Measurements from ENCODE around the gene DCHS2. TPM values are rescaled to one million over a fixed set of nuclear protein-coding genes. Genes with fewer than 3 reads are reported as not detected.

Gene DCHS2
- total RNA-seq, 2 donors from 2014 or later, result 1.2 to 1.5 TPM

- no peak for TF ChIP-seq CTCF (IDR thresholded peaks at IDR 0.05)
- Histone ChIP-seq H3K4me1 (no peaks in the 10 kb centered on the region), H3K36me3 (no peaks in the 10 kb centered on the region), H3K27ac (no peak overlapping the region), H3K4me3 (no peak overlapping the region), H3K9ac (ENCODE audit: low read depth in 2 of 2, low read length in 2 of 2) (no peak overlapping the region), H3K9me3 (no peaks in the 10 kb centered on the region), H3K27me3 (no peaks in the 10 kb centered on the region)
- intact Hi-C loops (cut with DNase I), result no loop called here
- DNase-seq, result no peak
Measured at GRCh38 chr4:154471526-154472331, 19.9 kb downstream of the DCHS2 start.

DNA sequence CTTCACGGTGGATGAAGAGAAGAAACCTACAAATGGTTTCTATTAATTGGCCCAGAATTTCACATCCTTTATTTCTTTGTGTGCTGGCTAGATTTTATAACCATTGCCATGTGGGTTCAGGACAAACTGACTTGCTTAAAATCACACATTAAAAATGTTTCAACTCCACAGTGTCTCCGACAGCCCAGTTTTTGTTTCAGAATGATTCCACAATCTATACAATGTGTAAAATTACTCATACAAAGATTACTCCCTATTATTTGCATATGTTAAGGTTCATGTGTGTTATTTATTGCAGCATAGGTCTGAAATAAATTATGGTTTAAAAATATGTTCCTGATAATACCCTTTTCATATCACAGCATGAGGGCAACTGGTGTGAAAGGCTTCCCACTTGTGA is 20.6 kb downstream of the DCHS2 start:
- no peak overlapping the region for H3K4me3 ChIP-seq
- no peak for DNase-seq
- H3K27ac ChIP-seq, result no peak overlapping the region
- H3K36me3 ChIP-seq, result no peaks in the 10 kb centered on the region
- no peak overlapping the region for H3K9ac ChIP-seq (ENCODE audit: low read depth in 2 of 2, low read length in 2 of 2)
- no peaks in the 10 kb centered on the region for H3K27me3 ChIP-seq
- no peaks in the 10 kb centered on the region for H3K9me3 ChIP-seq
- no peaks in the 10 kb centered on the region for H3K4me1 ChIP-seq
- intact Hi-C loops (cut with DNase I), result no loop called here
- no peak for TF ChIP-seq CTCF (IDR thresholded peaks at IDR 0.05)

- H3K4me3 ChIP-seq, result no peak overlapping the region
- no peak for DNase-seq
- H3K9me3 ChIP-seq, result no peaks in the 10 kb centered on the region
- H3K4me1 ChIP-seq, result no peaks in the 10 kb centered on the region
- no peak overlapping the region for H3K9ac ChIP-seq (ENCODE audit: low read depth in 2 of 2, low read length in 2 of 2)
- no peak for TF ChIP-seq CTCF (IDR thresholded peaks at IDR 0.05)
- no peak overlapping the region for H3K27ac ChIP-seq
- intact Hi-C loops (cut with DNase I), result no loop called here
- H3K36me3 ChIP-seq, result no peaks in the 10 kb centered on the region
- no peaks in the 10 kb centered on the region for H3K27me3 ChIP-seq
Measured at GRCh38 chr4:154467886-154468285, 23.7 kb downstream of the DCHS2 start.

DNA sequence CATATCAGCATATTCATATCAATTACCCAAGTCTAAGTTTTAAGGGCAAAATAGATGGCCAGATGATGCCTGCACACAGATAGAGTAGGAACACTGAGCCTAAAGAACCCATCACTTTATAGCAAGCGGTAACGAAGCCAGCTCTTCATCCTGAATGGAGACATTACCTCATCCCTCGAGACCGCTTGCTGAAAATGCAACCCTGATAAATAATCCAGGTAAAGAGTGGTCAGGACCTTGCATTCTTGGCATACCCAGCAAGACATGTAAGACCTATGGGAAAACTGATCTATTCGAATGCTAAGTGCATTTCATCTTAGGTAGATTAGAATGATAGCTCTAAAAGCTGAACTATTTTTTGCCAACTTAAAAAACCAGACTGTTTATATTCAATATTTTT is 25.3 kb downstream of the DCHS2 start:
- no peak overlapping the region for H3K9ac ChIP-seq (ENCODE audit: low read depth in 2 of 2, low read length in 2 of 2)
- no peaks in the 10 kb centered on the region for H3K27me3 ChIP-seq
- intact Hi-C loops (cut with DNase I), result no loop called here
- no peak for DNase-seq
- H3K27ac ChIP-seq, result no peak overlapping the region
- H3K4me1 ChIP-seq, result no peaks in the 10 kb centered on the region
- H3K4me3 ChIP-seq, result no peak overlapping the region
- no peaks in the 10 kb centered on the region for H3K9me3 ChIP-seq
- no peaks in the 10 kb centered on the region for H3K36me3 ChIP-seq
- TF ChIP-seq CTCF (IDR thresholded peaks at IDR 0.05), result no peak

DNA sequence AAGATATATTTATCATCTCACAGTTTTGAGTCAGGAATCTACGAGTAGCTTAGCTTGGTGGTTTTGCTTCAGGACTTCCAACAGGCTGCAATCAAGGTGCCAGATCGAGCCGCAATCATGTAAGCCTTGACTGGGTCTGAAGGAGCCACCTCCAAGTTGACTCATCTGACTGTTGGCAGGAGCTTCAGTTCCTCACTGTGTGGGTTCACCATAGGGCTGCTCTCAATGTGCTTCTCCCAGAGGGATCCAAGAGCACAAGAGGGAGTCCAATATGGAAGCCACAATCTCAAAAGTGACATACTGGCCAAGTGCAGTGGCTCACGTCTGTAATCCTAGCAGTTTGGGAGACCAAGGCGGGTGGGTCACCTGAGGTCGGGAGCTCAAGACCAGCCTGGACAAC is 26.5 kb downstream of the DCHS2 start:
- no peaks in the 10 kb centered on the region for H3K9me3 ChIP-seq
- H3K4me3 ChIP-seq, result no peak overlapping the region
- H3K36me3 ChIP-seq, result no peaks in the 10 kb centered on the region
- intact Hi-C loops (cut with DNase I), result no loop called here
- DNase-seq, result no peak
- no peak overlapping the region for H3K9ac ChIP-seq (ENCODE audit: low read depth in 2 of 2, low read length in 2 of 2)
- no peaks in the 10 kb centered on the region for H3K4me1 ChIP-seq
- no peaks in the 10 kb centered on the region for H3K27me3 ChIP-seq
- no peak overlapping the region for H3K27ac ChIP-seq
- TF ChIP-seq CTCF (IDR thresholded peaks at IDR 0.05), result no peak
